Thyroid gland (tissue), 4 donors: ENCODE results near the gene RAD9A.

ENCODE experiments used
- POLR2A ChIP-seq, 2 donors: fragments of 450-650 bp; IDR thresholded peaks; one replicate each; pipeline ENCODE4 v1.6.1; 2017; ENCODE audit warnings: antibody characterized with exemption in 2 of 2, mild to moderate bottlenecking in 2 of 2, moderate library complexity in 1 of 2
- TF ChIP-seq, protein P1 (sequence below), 6 experiments: fragments of 200-600 bp in 3 of 6; fragments of 450-650 bp in 3 of 6; sonication (generic) in 3 of 6; IDR thresholded peaks; one replicate each; pipeline ENCODE4 v1.5.1; 2016 to 2019; ENCODE audit warnings: antibody characterized with exemption in 6 of 6, mild to moderate bottlenecking in 2 of 6, inconsistent platforms in 1 of 6, moderate library complexity in 1 of 6

DNA sequence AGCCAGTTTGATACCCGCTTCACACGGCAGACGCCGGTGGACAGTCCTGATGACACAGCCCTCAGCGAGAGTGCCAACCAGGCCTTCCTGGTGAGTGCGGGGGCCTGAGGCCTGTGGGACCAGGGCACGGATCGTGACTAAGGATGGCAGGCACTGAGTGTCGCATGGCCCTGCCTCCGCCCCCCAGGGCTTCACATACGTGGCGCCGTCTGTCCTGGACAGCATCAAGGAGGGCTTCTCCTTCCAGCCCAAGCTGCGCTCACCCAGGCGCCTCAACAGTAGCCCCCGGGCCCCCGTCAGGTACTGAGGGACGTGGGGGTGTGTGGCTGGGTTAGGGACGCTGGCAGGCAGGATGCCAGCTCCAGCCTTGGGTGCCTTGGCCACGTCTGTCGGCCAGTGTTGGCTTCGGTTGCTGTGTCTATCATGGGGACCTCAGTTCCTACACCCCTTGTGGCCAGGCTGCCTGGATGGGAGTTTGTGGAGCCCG is 42.7 kb downstream of the RAD9A start:
- TF ChIP-seq, protein P1, sequence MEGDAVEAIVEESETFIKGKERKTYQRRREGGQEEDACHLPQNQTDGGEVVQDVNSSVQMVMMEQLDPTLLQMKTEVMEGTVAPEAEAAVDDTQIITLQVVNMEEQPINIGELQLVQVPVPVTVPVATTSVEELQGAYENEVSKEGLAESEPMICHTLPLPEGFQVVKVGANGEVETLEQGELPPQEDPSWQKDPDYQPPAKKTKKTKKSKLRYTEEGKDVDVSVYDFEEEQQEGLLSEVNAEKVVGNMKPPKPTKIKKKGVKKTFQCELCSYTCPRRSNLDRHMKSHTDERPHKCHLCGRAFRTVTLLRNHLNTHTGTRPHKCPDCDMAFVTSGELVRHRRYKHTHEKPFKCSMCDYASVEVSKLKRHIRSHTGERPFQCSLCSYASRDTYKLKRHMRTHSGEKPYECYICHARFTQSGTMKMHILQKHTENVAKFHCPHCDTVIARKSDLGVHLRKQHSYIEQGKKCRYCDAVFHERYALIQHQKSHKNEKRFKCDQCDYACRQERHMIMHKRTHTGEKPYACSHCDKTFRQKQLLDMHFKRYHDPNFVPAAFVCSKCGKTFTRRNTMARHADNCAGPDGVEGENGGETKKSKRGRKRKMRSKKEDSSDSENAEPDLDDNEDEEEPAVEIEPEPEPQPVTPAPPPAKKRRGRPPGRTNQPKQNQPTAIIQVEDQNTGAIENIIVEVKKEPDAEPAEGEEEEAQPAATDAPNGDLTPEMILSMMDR (IDR thresholded peaks at IDR 0.05): no peak
- no peak for TF ChIP-seq POLR2A (IDR thresholded peaks at IDR 0.05)
